GM19240 (cell line): ENCODE data around the gene SNX2.

Experiments
- DNase-seq: peaks from one replicate; pipeline ENCODE4 v3.0.0; 2011; ENCODE audit warnings: low spot score; ENCODE audit not compliant: insufficient read length

The SNX2 gene

DNA sequence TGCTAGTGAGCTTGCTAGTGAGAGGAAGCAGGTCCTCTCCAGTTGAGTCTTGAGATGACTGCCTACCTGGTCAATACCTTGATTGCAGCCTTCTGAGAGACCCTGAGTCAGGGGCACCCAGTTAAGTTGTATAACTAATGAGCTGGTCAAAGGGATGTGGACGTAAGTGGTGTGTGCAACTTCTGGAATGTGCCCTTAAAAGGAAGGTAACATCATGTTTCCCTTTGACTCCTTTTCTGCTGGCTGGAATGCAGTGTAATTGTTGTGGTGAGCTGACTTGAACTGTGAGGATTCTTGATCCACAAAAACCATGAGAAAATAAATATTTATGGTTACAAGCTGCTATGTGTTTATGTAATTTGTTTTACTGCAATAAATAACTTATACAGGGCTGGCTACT lies 2.4 kb upstream of the SNX2 start:
- no peak for DNase-seq

DNA sequence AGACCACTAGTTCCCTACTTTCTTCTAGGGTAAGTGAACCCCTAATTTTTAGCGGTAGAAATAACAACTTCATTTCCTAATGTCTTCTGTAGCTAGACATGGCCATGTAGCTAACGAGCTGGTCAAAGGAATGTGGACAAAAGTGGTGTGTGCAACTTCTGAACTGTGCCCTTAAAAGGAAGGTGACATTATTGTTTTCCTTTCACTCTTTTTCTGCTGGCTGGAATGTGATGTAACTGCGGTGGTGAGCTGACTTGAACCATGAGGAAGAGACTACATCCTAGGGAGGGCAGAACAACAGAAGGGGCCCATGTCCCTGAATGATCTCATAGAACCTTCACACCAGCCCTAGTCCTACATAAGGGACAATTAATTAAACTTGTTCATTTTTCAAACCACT lies 1.3 kb upstream of the SNX2 start:
- no peak for DNase-seq

DNA sequence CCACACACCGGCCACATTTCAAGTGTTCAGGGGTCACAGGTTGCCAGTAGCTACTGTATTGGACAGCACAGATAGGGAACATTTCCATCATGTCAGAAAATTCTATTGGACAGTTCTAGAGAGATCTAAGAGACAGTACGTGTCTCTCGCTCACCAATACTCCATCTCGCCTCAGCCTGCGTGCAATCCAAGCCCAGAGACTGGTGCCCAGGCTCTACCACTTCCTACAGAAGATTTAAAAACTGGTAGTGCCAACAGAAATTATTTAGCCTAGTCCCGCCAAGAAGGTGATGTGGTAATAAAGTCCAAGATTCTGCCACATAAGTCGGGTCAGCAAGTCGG lies 390 bp upstream of the SNX2 start:
- DNase-seq, result no peak

DNA sequence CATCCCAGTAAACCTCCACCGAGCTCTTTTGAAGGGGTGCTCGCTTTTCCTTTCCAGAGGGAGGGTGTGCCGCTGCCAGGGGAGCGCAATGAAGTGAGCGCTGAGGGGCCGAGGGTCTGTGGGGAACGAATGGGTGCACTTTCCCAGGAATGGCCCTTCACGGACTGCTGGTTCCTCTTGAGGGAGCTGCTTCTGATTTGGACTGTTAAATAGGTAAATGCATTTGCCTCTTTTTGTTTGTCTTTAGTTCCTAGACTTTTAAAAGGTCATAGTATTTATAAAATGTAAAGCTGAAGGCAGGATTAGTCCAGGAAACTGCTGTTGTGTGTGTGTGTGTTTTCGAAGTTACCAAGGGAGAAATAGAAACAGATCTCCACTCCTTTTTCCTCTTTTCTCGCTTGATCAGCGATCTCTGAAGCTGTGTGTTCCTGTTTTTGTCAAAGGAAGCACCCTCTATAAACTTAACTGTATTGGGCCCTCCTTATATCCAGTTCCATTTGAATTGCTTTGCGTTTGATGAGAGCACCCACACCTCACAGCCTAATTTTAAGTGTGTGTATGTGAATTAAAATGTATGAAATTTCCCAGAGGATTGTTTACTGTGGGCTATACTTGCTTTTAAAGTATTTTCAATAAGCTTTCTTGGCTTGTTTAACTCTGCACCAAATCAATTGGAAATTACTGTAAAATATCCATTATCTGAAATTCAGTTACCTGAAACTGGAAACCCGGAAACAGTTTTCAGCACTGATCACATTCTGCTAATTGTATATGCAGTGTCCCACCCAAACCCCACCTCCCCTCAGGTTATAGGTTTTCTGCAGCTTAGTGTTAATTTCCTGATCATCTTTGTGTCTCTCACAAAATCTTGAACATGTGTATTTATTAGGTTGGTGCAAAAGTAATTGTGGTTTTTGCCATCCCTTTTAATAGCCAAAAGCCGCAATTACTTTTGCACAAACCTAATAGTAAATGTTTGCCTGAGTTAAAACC lies 966 bp downstream of the SNX2 start:
- no peak for DNase-seq

DNA sequence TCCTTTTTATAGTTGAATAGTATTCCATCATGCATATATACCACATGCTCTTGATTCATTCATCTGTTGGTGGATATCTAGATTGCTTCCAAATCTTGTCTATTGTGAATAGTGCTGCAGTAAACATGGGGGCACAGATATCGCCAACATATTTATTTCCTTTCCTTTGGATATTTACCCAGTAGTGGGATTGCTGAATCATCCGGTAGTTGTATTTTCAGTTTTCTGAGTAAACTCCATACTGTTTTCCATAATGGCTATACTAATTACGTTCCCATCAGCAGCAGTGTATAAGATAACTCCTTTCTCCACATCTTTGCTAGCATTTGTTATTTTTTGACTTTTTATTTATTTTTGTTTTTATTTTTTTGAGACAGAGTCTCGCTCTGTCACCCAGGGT lies 3.3 kb downstream of the SNX2 start:
- no peak for DNase-seq

DNA sequence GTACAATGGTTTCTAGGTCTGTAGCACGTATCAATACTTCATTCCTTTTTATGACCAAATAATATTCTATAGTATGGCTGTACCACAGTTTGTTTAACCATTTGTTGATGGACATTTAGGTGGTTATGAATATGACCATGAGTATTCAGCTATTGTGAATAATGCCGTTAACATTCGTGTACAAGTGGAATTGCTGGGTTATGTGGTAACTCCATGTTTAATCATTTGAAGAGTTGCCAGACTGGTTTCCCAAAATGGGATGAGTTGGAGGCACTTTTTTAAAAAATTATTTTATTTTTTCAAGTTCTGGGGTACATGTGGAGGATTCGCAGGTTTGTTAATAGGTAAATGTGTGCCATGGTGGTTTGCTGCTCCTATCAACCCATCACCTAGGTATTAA lies 4.6 kb downstream of the SNX2 start:
- DNase-seq, result no peak

DNA sequence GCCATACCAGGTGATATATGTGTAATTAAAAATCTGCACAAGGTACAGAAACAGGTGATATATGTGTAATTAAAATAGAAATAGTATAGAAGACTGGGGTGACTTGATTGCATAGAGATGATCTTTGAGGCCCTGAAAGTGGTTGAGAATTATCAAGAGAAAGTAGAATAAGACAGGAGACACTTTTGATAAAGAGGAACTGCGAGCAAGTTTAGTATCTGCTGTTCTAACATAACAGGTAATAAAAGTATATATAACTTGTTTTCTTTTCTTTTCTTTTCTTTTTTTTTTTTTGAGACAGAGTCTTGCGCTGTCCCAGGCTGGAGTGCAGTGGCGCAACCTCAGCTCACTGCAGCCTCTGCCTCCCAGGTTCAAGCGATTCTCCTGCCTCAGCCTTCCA lies 5.4 kb downstream of the SNX2 start:
- DNase-seq, result no peak

DNA sequence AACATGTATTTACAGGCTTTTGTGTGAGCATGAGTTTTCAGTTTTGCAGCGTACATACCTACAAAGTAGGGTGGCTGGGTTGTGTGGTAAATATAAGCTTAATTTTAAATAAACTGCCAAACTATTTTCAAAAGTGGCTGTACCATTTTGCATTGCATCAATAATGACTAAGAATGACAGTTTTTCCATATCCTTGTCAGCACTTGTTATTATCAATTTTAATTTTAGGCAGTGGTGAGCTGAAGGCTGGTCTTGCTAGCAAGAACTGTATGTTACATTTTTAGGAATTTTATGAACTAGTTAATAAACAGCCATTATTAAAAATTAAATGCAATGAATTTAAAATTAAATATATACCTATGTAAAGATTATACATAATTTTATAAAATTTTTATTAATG lies 6.6 kb downstream of the SNX2 start:
- no peak for DNase-seq

DNA sequence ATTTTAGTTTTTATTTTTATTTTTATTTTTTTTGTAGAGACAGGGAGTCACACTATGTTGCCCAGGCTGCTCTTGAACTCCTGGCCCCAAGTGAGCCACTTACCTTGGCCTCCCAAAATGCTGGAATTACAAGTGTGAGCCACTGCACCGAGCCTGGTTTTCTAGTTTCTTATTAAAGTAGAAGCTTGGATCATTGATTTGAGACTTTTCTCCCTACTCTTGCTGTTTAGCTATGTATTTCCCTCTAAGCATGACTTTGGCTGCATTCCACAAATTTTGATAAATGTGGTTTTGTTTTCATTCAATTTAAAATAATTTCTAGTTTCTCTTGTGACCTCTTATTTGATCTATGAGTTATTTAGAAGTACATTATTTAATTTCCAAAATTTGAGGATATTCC lies 10.4 kb downstream of the SNX2 start:
- no peak for DNase-seq

DNA sequence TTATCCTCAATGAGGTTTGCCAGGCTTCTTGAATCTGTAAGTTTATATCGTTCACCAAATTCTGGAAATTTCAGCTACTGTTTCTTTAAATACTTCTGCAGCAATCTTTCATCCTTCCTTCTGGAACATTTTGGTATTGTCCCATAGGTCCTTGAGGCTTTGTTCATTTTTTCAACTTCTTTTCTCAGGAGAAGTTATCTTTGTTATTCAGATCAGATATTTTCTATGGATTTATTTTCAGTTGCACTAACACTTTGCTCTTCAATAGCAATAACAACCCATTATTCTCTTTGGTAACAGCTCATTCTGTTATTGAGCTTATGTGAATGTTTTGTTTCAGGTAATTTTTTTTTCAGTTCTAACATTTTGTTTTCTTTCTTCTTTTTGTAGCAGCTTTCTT lies 13.5 kb downstream of the SNX2 start:
- DNase-seq, result no peak

DNA sequence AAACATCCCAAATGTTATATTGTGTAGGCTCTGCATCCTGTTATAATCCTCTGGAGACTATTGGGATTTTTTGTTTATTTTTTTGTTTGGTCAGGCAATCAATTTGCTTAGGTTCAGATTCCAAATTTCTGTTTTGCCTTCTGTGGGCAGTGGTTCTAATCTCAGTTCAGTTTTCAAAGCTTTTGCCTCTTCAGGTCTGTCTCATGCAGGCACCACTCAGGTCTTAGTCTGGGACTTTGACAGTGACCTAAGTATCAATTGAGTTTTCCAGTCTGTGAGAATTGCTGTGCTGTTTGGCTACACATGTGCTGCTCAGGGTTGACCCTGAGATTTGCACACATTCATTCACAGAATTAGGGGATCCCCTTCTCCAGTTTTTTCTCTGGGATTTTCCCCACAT lies 14.1 kb downstream of the SNX2 start:
- no peak for DNase-seq

DNA sequence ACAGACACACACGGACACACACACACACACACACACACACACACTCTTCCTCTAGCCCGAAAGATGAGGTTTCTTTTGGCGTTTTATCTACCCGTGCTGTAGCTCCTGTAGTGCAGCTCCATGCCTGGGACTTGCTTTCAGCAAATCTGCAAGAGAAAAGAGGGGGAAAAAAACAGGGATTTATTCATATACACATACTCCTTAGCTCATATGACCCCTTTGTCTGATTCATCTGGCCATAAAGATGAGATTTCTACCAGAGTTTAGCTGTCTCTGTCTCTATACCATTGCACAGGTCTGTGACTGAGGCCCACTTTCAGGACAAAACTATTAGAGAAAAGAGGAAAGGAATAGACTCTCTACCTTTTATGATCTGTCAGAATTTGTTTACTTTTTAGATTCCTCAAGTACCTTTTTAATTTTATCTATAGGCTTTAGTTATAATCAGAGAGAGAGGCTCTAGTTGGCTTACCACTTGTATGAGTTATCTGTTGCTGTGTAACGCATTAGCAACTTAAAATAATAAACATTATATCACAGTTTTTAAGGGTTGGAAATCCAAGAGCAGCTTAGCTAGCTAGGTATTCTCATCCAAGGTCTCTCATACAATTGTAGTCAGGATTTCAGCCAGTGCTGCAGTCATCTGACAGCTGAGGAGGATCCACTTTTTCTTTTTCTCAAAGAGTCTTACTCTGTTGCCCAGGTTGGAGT lies 14.7 kb downstream of the SNX2 start:
- DNase-seq, result no peak

DNA sequence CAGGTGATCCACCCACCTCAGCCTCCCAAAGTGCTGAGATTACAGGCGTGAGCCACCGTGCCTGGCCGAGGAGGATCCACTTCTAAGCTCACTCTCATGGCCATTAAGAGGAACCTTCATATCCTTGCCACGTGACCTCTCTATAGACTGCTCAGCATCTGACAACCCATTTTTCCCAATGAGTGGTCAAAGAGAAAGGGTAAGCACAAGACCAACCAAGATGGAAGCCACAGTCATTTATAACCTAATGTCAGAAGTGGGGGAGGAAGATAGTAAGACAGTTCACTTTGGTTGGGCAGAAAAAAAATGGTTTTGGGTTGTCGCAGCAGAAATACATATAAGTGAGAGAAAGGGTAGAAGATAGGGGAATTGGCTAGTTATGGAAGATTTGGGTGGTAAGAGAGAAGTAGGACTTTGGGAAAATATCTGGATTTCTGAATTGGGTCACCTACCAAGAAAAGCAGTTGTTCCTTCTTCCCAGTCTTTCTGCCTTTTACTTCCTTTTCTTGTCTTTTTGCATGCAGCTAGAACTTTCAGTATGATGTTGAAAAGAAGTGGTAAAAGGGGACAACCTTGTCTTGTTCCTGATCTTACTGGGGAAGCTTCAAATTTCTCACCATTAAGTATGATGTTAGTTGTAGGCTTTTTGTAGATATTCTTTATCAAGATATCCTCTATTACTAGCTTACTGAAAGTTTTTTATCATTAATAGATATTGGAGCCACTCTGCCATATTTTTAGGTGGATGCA lies 15.6 kb downstream of the SNX2 start:
- no peak for DNase-seq

DNA sequence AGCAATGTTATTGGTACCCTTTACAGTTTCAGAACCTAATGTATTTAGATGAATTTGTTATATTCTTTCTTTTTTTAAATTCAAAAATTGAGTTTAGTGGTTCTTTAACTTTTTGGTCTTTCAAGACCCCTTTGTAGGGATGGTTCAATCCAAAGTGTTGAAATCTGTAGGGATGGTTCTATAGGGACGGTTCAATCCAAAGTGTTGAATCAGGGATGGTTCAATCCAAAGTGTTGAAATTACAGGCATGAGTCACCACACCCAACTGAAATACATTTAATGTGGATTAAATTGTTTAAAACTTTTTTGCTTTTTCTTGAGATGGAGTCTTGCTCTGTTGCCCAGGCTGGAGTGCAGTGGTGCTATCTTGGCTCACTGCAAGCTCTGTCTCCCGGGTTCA lies 30.6 kb downstream of the SNX2 start:
- DNase-seq, result no peak

DNA sequence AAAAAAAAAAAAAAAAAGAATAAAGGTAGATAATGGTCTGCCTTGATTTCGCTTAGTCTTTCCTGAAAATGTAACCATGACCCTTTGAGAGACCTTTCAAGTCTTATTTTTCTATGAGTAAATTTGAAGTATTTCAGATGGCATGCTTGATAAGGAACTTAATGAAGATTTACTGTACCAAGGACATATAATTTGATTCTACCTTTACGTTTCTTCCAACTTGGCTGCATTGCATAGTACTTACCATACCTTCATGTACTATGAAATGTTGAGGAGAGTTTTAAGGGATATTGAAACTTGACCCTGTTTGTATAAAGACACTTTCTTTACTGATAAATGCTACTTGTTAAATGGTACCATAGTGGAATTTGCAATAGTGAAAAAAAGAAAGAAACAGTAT lies 35.5 kb downstream of the SNX2 start:
- no peak for DNase-seq

DNA sequence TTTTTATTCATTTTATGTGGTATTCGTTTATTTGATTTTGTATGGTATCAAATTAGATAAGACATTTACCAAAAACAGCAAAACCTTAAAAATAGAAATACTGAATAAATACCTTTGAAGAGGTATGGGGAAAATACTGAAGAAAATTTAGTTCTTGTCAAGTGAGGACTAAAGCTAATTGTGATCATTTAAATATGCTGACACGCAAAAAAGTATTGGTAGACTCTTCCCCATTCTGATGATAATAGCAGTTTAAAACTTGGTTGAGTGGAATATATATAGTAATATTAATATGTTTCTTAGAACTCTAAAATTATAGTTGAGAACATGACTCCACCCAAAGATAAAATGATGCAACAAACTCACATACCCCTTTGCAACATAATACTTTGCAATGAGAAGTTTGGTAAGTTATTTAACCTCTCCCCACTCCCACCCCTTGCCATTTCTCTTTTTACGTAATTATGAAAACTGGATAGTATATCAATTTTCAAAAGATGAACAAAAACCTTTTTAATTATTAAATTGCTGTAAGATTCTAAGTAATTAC lies 40.4 kb downstream of the SNX2 start:
- no peak for DNase-seq

DNA sequence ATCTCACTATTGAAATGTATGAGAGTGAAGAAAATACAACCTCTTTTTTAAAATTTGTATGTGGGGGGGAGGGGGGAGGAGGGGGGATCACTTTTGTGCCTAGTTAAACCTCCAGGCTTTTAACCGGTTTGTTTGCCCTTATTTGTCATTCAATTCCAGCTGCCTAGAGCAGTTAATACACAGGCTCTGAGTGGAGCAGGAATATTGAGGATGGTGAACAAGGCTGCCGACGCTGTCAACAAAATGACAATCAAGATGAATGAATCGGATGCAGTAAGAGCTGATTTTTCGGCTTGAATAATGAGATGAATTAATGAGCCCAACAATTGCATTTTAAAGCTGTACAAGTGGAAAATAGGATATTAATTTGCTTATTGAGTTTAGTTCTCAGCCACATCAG lies 41.9 kb downstream of the SNX2 start:
- DNase-seq, result no peak

DNA sequence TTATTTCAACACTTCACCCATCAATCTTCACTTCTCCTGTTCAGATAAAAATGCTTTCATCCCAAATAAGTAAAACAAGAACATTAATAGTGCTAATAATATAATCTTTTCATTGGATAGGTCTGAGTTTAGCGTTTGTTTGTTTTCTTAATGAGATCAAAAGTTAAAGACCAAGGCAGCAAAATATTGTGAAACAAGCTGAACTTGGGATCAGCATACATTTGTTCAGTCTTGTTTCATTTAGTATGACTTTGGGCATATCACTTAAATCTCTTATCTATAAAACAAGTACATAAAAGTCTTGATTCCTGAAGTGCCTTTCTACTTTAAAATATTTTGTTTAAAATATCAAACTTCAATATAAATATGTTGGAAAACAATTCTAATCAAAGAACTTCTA lies 57.1 kb downstream of the SNX2 start:
- DNase-seq, result no peak

DNA sequence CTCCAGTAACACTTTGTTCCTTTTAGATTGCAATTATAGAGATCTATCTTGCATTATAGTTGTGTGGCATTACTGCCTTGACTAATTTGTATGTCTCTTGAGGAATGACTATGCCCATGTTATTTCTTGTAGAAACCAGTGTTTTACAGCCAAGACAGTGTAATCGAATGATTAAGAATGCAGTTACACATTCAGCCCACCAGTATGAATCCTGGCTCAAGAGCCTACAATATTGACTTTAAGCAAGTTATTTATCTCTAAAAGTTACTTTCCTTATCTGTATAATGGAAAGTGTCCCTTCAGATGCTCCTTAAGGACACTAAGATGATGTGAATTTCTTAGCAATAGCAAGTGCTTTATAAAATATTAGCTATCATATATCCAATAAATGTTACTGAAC lies 60.8 kb downstream of the SNX2 start:
- no peak for DNase-seq

DNA sequence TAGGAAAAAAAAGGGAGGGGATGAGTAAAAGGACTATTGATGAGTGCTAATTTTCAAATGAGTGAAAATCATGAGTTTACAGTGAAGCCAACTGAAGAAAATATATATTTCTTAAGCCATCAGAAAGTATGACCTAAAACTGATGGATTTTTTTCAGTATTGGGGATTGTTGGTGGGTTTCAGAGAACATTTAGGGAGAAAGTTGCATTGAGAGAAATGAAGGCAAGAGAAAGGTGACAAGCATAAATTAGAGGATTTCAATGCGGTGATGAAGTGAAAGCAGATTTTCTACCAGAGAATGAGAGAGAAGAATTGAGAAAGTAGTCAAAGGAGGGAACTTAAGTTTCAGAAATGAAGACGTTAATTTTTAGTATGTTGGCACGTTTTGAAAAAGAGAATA lies 62.1 kb downstream of the SNX2 start:
- no peak for DNase-seq

DNA sequence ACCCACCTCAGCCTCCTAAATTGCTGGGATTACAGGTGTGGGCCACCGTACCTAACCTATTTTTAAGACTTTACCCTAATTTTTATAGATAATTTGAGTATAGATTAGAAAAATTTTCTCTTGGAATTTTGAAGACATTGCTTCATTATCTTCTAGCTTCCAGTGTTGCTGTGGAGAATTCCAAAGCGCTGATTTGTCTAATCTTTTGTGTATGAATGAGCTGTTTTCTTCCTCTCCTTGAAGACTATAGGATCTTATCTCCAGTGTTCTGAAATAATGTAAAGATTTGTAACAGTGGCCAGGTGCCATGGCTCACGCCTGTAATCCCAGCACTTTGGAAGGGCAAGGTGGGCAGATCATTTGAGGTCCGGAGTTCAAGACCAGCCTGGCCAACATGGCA lies 64.9 kb downstream of the SNX2 start:
- DNase-seq, result no peak

DNA sequence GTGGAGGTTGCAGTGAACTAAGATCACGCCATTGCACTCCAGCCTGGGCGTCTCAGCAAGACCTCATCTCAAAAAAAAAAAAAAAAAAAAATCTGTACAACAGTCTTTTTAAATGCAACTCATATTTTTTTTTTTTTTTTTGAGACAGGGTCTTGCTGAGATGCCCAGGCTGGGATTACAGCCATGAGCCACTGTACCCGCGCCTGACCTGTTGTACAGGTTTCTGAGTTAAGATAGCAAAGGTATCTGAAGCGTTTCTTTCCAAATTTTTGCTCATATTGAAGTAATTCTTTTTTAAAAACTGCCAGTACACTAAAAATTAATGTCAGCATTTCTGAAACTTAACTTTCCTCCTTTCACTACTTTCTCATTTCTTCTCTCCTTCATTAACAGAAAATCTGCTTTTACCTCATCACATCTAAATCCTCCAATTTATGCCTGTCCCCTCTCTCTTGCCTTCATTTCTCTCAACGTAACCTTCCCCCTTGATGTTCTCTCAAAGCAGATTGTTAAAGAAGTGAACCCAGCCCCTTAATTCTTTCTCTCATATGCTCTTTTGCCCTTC lies 67.2 kb downstream of the SNX2 start:
- no peak for DNase-seq
